T-cell (primary cell): ENCODE data around the gene CD300C. TPM values are rescaled to one million over a fixed set of nuclear protein-coding genes. Genes with fewer than 3 reads are reported as not detected.

Experiments used
- ATAC-seq, 4 experiments: fragments of 200-7000 bp in 3 of 4; fragments of 150-1000 bp in 1 of 4; cut with Tn5 transposase; replicated peaks in 1 of 4; 1 replicate in 3 of 4; 2 replicates in 1 of 4; pipeline ENCODE4 v1.10.0; 2021; ENCODE audit warnings: moderate library complexity in 3 of 4, mild to moderate bottlenecking in 2 of 4, moderate number of reproducible peaks in 1 of 4
- CTCF ChIA-PET, 2 donors: fragments of 300-600 bp; sonication (Branson Sonifier 250); formaldehyde crosslinking; loops; one replicate each; lab custom pipeline; 2022; ENCODE audit warnings: antibody characterized with exemption in 2 of 2; lab: Charles Lee
- POLR2A ChIA-PET, 2 donors: fragments of 300-600 bp; sonication (Branson Sonifier 250); formaldehyde crosslinking; loops; one replicate each; lab custom pipeline; 2022; ENCODE audit warnings: antibody characterized with exemption in 2 of 2; lab: Charles Lee
- DNase-seq, 35 experiments: peaks; one replicate each; pipeline versions ENCODE4 v3.0.0 to v3.0.0-alpha.2; 2013 to 2023
- H3K27ac ChIP-seq: one replicate; pipeline ENCODE4 v1.5.1; 2013; ENCODE audit warnings: low read length
- H3K27me3 ChIP-seq, 2 experiments: replicated peaks in 1 of 2; 1 replicate in 1 of 2; 2 replicates in 1 of 2; pipeline versions ENCODE4 v1.6.1 to v1.7.0; 2013; ENCODE audit warnings: low read length in 1 of 2, mixed read lengths in 1 of 2; ENCODE audit not compliant: control insufficient read depth in 2 of 2, insufficient read depth in 2 of 2; ENCODE audit errors: extremely low read depth in 1 of 2
- H3K36me3 ChIP-seq, 2 donors: 1 replicate in 1 of 2; 2 replicates in 1 of 2; pipeline versions ENCODE4 v1.6.1 to v1.7.0; 2013; ENCODE audit warnings: low read length in 1 of 2; ENCODE audit not compliant: control insufficient read depth in 2 of 2, insufficient read depth in 1 of 2; ENCODE audit errors: extremely low read depth in 1 of 2
- H3K4me1 ChIP-seq, 2 experiments: 1 replicate in 1 of 2; 2 replicates in 1 of 2; pipeline versions ENCODE4 v1.6.1 to v1.7.0; 2013; ENCODE audit warnings: low read length in 2 of 2, mixed read lengths in 1 of 2; ENCODE audit not compliant: insufficient read depth in 2 of 2, control insufficient read depth in 1 of 2; ENCODE audit errors: extremely low read depth in 1 of 2
- H3K4me3 ChIP-seq, 2 donors: 1 replicate in 1 of 2; 2 replicates in 1 of 2; pipeline versions ENCODE4 v1.5.1 to v1.7.0; 2013; ENCODE audit warnings: mild to moderate bottlenecking in 2 of 2, low read length in 1 of 2, moderate library complexity in 1 of 2; ENCODE audit not compliant: control insufficient read depth in 1 of 2; ENCODE audit errors: extremely low read depth in 1 of 2
- H3K9me3 ChIP-seq: 2 replicates; pipeline ENCODE4 v1.7.0; 2013
- H3K27ac Mint-ChIP-seq, 2 donors: one replicate each; pipeline ENCODE4 v1.8.0; 2020 to 2021; ENCODE audit warnings: mild to moderate bottlenecking in 2 of 2, mixed read lengths in 2 of 2
- H3K27me3 Mint-ChIP-seq, 2 donors: one replicate each; pipeline ENCODE4 v1.8.0; 2021 to 2022; ENCODE audit warnings: mixed read lengths in 2 of 2
- H3K36me3 Mint-ChIP-seq: one replicate; pipeline ENCODE4 v1.8.0; 2021; ENCODE audit warnings: mixed read lengths
- H3K4me1 Mint-ChIP-seq, 3 donors: one replicate each; pipeline ENCODE4 v1.8.0; 2020 to 2022; ENCODE audit warnings: mixed read lengths in 3 of 3, mild to moderate bottlenecking in 1 of 3
- H3K4me3 Mint-ChIP-seq, 3 donors: one replicate each; pipeline ENCODE4 v1.8.0; 2020 to 2022; ENCODE audit warnings: mild to moderate bottlenecking in 3 of 3, mixed read lengths in 3 of 3, moderate library complexity in 3 of 3
- H3K9me3 Mint-ChIP-seq, 3 donors: one replicate each; pipeline ENCODE4 v1.8.0; 2020 to 2022; ENCODE audit warnings: mixed read lengths in 3 of 3
- WGBS: methylation state at CpG from one replicate; pipeline ENCODE4 v1.1.5; 2013; ENCODE audit warnings: missing lambda C conversion rate; ENCODE audit not compliant: insufficient coverage; 5-methylcytosine and 5-hydroxymethylcytosine counted together
- total RNA-seq, 35 experiments: library from RNA in 6 of 35; stranded (reverse) in 6 of 35; fragments of 120-200 nt in 1 of 35; gene quantifications; one replicate each; pipeline versions ENCODE4 v1.2.1 to v1.2.4 and lab custom pipeline; 2013 to 2026

The CD300C gene
- total RNA-seq (under 1 TPM in 1 of 5 donors, not detected in 4; 0.18 TPM), total RNA-seq (lab: John Stamatoyannopoulos, UW) (0 to 2.4 (median 0.10) reads per million in 29 experiments)
- total RNA-seq (2013): 0.24 TPM

DNA sequence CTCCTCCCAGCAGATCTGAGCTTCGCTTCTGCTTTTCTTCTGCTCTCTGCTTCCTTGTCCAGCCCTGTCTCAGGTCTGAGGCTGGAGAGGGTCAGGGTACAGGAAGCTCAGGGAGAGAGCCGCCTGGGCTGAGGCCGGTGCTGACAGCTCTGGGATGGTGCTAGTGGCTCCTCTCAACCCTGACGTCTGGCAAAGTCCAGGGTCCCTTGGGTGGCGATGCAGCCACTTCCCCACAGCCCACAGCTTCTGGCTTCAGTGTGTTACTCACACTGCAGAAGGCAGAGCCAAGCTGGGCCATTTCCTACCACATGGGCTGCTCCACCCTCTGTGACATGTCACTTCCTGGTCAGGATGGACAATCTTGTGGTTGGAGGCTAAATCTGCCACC is at the start of gene CD300C:
Gene CD300C, minus strand, starts transcription at position 273 of the 388 bp plus-strand sequence. CDS start 333 bp downstream, outside the sequence.
- H3K4me3 Mint-ChIP-seq: no peak within 1 kb of the TSS
- no peaks in the 10 kb centered on the region for H3K9me3 Mint-ChIP-seq
- CTCF ChIA-PET: interaction anchor here (0.5 to 0.6 kb wide), 3 partner anchors 8 to 114 kb away, joined by 3 to 6 read pairs (median 5); no protein-coding TSS in a partner anchor

DNA sequence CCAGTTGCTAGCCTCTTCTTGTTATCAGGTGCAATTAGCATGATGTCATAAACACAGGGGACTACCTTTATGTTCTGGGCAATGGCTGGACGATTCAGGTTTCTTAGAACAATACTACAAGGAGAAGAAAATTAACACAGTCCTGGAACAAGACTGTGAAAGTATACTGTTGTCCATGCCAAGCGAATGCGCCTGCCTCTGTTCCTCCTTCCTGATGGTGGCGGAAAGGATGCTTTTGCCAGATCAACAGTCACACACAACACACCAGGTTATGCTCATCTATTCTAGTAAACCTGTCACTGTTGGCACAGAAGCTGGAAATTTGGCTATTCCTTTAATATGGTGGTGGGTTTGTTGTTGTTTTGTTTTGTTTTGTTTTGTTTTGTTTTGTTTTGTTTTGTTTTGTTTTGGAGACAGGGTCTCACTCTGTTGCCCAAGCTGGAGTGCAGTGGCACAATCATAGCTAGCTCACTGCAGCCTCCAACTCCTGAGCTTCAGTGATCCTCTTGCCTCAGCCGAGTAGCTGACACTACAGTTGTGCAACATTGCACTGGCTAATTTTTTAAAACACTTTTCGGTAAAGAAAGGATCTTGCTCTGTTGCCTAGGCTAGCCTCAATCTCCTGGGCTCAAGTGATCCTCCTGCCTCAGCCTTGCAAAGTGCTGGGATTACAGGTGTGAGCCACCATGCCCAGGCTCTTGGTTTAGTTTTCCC is 49.3 kb upstream of the CD300C start:
- CTCF ChIA-PET: no interaction called here
- POLR2A ChIA-PET: no interaction called here

More for the DNA sequence above, at the start of gene CD300C:
- Mint-ChIP-seq H3K27me3 (peaks cover 5 to 17% of the 10 kb centered on the region in 2 donors), H3K27ac (no peak within 1 kb of the TSS), H3K36me3 (no peaks in the 10 kb centered on the region), H3K4me1 (peaks cover 7 to 9% (median 9%) of the 10 kb centered on the region in 3 donors)
- Histone ChIP-seq H3K36me3 (no peaks in the 10 kb centered on the region), H3K27ac (no peak within 1 kb of the TSS), H3K4me3 (no peak within 1 kb of the TSS), H3K4me1 (peaks cover 0 to 4% of the 10 kb centered on the region in 2 experiments), H3K9me3 (no peaks in the 10 kb centered on the region), H3K27me3 (peaks cover 0 to 37% of the 10 kb centered on the region in 2 experiments)
- POLR2A ChIA-PET: no interaction called here
- DNase-seq (peak in 4 of 35 experiments; percentile 9 to 46 (median 15)), ATAC-seq (no peak)
- 74% methylated on average over 5 of the region's 5 CpGs for WGBS

DNA sequence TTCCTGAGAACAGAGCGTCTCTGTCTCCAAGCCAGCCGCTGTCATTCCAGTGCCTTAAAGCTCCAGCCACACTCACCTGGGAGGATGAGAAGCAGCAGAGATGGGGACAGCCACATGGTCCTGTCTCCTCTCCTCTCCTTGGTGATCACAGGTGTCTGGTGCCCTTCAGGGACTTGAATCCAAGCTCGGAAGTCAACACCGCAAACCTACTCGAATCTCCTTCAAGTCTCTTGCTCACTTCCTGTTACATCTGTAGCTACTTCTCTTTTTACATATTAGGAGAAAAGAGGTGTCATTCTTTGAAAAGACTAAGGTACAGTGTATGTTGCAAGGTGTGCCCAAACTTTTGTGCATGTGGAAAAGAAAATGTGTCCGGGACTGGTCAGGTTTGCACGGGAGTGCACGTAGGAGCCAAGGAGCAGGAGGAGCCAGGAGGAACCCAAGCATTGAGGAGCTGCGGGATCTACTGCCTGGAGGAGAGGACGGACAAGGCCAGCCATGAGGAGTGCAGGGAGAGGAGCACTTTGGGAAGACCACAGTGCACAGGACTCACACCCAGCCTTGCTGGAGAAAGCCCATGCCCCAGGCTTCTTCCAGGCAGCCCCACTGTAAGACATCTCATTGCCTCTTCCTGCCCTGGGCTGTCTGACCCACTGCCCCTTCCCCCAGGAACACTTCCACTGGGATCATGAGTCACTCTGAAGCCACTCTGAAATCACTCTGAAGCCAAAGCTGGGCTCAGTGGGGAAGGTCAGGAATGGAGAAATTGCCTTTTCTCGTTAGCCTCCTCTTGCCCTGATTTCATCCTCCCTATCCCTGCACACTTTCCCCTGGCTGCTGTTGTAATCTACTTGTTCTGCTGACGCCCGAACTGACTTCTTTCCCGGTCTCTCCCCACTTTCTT is 46.4 kb upstream of the CD300C start, which contains the start of gene CD300LD:
Gene CD300LD, minus strand, starts transcription at position 197 of the 904 bp plus-strand sequence. Its CDS starts 81 bp downstream, at position 116.
- peak within 1 kb of the TSS in 1 of 3 donors; percentile 56 for H3K4me3 Mint-ChIP-seq
- peaks cover 4 to 41% of the 10 kb centered on the region in 2 donors for H3K27me3 Mint-ChIP-seq
- Histone ChIP-seq H3K36me3 (no peaks in the 10 kb centered on the region), H3K4me3 (peak within 1 kb of the TSS in 1 of 2 donors; percentile 41), H3K27me3 (peaks cover 0 to 14% of the 10 kb centered on the region in 2 experiments), H3K9me3 (no peaks in the 10 kb centered on the region), H3K4me1 (peaks cover 7 to 9% of the 10 kb centered on the region in 2 experiments), H3K27ac (no peak within 1 kb of the TSS)
- no peaks in the 10 kb centered on the region for H3K36me3 Mint-ChIP-seq
- ATAC-seq (peak in 3 of 4 experiments; percentile 59 to 78 (median 72)), DNase-seq (peak in 3 of 35 experiments; percentile 11 to 21 (median 13))
- POLR2A ChIA-PET: interaction anchor here in 1 of 2 donors (0.5 to 0.6 kb wide), 2 partner anchors 13 to 353 kb away, joined by 3 read pairs; no protein-coding TSS in a partner anchor
- H3K27ac Mint-ChIP-seq: peak within 1 kb of the TSS in 1 of 2 donors; percentile 40
- whole genome bisulfite sequencing: 60% methylated on average over 9 of the region's 14 CpGs
- peaks cover 10 to 18% (median 11%) of the 10 kb centered on the region in 3 donors for H3K4me1 Mint-ChIP-seq
- CTCF ChIA-PET: interaction anchor here in 1 of 2 donors (1.3 kb wide), 1 partner anchor 26 kb away, joined by 3 read pairs; no protein-coding TSS in a partner anchor
- H3K9me3 Mint-ChIP-seq: no peaks in the 10 kb centered on the region

More for the DNA sequence above, 49.3 kb upstream of the CD300C start:
- H3K9me3 Mint-ChIP-seq: no peaks in the 10 kb centered on the region
- H3K27me3 Mint-ChIP-seq: peaks cover 6 to 43% of the 10 kb centered on the region in 2 donors
- H3K27ac Mint-ChIP-seq: no peak overlapping the region
- H3K4me3 ChIP-seq: no peak overlapping the region
- no peak for ATAC-seq
- H3K9me3 ChIP-seq: no peaks in the 10 kb centered on the region
- DNase-seq: no peak
- peaks cover 0 to 24% of the 10 kb centered on the region in 2 experiments for H3K27me3 ChIP-seq
- H3K36me3 ChIP-seq: no peaks in the 10 kb centered on the region
- peaks cover 20 to 35% (median 28%) of the 10 kb centered on the region in 3 donors for H3K4me1 Mint-ChIP-seq
- peaks cover 12 to 21% of the 10 kb centered on the region in 2 experiments for H3K4me1 ChIP-seq
- no peaks in the 10 kb centered on the region for H3K36me3 Mint-ChIP-seq
- no peak overlapping the region for H3K27ac ChIP-seq
- H3K4me3 Mint-ChIP-seq: no peak overlapping the region
- WGBS: 63% methylated on average over 5 of the region's 6 CpGs

- Mint-ChIP-seq H3K27ac (peak overlapping the region in 1 of 2 donors; percentile 40), H3K4me3 (peak overlapping the region in 1 of 3 donors; percentile 56), H3K9me3 (no peaks in the 10 kb centered on the region), H3K36me3 (no peaks in the 10 kb centered on the region), H3K4me1 (peaks cover 10 to 18% (median 11%) of the 10 kb centered on the region in 3 donors), H3K27me3 (peaks cover 4 to 45% of the 10 kb centered on the region in 2 donors)
- DNase-seq: no peak
- H3K36me3 ChIP-seq: no peaks in the 10 kb centered on the region
- peaks cover 7 to 9% of the 10 kb centered on the region in 2 experiments for H3K4me1 ChIP-seq
- CTCF ChIA-PET: interaction anchor here (0.6 to 1.3 kb wide), 2 partner anchors 19 to 25 kb away, joined by 3 to 4 read pairs; no protein-coding TSS in a partner anchor
- no CpG with 5 or more reads among the region's 1 CpG for WGBS
- H3K27ac ChIP-seq: no peak overlapping the region
- peaks cover 0 to 15% of the 10 kb centered on the region in 2 experiments for H3K27me3 ChIP-seq
- H3K4me3 ChIP-seq: no peak overlapping the region
- ATAC-seq: no peak
- H3K9me3 ChIP-seq: no peaks in the 10 kb centered on the region
- POLR2A ChIA-PET: interaction anchor here in 1 of 2 donors (0.5 kb wide), 1 partner anchor 354 kb away, joined by 3 read pairs; no protein-coding TSS in a partner anchor
Measured at GRCh38 chr17:74591503-74591902, 45.6 kb upstream of the CD300C start.

GRCh38 chr17:74585711-74586110 is 39.8 kb upstream of the CD300C start:
- Mint-ChIP-seq H3K36me3 (no peaks in the 10 kb centered on the region), H3K27ac (no peak overlapping the region), H3K27me3 (peaks cover 0 to 26% of the 10 kb centered on the region in 2 donors), H3K9me3 (no peaks in the 10 kb centered on the region), H3K4me1 (no peaks in the 10 kb centered on the region), H3K4me3 (no peak overlapping the region)
- no peaks in the 10 kb centered on the region for H3K36me3 ChIP-seq
- 74% methylated on average over 3 of the region's 5 CpGs for WGBS
- POLR2A ChIA-PET: no interaction called here
- H3K27ac ChIP-seq: no peak overlapping the region
- CTCF ChIA-PET: no interaction called here
- no peak for ATAC-seq
- no peaks in the 10 kb centered on the region for H3K9me3 ChIP-seq
- no peak overlapping the region for H3K4me3 ChIP-seq
- peaks cover 0 to 11% of the 10 kb centered on the region in 2 experiments for H3K27me3 ChIP-seq
- no peak for DNase-seq
- no peaks in the 10 kb centered on the region for H3K4me1 ChIP-seq
